ENCODE results near the gene KIAA1614.

Gene KIAA1614, protein sequence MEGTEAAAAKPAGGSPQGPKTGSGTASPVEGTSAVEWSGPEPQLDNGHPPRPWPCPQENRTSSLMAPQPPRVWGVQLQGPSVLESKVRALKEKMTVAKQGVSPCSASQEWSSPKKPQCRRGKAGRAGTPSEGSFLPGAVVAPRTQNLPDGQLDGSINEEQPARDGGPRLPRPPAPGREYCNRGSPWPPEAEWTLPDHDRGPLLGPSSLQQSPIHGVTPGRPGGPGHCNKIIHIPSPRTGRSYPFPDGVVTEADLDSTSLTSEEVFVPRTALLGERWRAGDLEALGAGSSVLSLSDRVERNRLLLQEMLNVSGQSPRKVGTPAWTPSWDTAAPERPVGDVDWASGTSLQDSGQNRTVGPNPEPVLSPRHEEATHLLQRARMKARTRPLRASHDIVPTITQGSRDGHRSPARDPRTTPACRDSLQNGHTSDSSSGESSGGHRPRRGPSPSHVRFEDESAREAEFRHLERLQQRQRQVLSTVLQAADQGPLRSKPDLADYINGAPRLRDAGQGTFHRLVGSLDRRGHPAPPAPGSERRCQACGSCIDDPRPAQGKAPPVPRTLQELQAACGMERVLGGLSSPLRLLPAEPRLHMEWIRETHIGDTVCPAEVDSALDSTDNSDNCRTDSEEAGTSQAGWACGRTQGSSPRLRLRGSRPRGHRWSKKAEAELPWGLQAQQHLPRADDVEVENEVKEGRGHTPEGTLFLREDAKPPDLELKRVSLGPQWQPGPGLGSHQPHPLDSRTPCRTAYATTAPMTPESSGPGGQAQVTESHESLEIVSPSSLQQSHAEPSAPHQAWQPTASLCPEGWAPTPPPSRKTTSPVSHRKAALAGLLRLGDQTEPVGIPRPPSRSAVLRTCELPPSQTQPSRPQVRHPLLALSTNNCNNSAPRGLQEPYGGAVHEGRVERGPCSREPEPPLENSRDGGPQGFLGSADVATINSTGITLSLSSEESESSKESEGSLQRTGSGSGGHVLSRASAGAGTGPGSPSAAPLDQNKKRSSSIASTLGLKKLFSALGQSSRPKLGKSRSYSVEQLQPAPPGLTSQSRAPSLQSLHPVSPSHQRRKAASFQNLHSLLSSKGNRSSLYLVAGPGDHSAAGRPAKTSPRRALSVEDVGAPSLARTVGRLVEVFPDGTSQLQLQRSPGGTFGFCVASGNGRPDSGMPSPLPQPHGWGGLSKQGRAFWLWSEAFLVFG

DNA sequence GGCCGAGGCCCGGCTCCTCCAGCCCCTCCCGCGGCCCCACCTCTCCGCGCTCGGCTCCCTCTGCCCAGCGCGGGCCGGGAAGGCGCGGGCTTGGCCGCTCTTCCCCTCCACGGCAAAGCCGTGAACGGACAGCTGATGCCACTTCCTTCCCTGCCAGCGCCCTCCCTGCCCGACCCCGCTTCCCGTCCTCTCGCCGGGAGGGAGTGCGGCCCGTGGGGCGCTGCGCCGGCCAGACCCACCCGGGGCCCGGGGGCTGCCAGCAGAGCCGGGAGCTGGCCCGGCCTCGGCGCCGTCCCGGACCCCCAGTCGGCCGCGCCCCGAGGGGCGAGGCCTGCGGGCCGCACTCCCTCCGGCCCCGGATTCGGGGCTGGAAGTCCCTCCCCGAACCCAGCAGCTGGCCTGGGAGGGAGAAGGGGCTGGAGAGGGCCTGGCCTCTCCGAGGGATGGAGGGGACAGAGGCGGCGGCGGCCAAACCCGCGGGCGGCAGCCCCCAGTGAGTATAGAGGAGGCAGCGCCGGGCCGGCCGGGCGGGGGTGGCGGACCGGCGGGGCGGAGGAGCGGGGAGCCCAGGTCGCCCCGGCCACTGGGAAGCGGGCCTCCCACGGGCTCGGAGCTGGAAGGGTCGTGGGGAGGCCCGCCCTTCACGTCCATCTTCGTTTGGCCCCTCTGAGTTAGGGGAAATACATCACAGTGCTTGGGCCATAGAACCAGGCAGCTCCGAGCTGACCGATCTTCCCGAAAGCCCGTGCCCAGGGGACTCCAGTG, at the start of gene KIAA1614:
KIAA1614 (plus strand) TSS at position 97 of the 765 bp plus-strand sequence; CDS start at position 444, 347 bp downstream.
- peak; percentile 68 for DNase-seq

DNA sequence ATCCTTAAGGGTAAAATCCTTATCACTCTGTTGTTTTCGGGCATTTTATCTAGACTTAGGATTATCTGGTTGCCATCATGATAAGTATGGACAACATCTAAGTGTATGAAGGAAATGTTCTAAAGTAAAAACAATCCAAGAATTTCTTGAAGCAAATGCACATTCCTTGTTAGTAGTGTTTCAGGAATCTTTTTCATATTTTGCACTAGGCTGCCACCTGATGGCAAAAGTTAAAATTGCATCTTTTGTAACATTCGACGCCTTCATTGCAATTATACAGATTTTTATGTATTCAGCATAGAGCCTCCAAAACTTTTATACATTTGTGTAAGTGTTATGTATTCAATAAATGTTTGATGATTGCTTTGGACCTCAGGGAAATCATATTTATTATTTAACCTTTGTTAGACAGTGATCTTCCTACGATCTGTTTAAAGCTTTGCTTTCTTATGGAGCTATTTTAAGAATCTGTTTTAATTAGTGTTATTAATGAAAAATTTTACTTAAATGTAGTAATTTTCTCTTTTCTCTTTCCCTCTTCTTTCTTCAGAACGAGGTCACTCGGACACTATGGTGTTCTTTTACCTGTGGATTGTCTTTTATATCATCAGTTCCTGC, 49.4 kb upstream of the KIAA1614 start:
- peak; percentile 67 for DNase-seq

DNA sequence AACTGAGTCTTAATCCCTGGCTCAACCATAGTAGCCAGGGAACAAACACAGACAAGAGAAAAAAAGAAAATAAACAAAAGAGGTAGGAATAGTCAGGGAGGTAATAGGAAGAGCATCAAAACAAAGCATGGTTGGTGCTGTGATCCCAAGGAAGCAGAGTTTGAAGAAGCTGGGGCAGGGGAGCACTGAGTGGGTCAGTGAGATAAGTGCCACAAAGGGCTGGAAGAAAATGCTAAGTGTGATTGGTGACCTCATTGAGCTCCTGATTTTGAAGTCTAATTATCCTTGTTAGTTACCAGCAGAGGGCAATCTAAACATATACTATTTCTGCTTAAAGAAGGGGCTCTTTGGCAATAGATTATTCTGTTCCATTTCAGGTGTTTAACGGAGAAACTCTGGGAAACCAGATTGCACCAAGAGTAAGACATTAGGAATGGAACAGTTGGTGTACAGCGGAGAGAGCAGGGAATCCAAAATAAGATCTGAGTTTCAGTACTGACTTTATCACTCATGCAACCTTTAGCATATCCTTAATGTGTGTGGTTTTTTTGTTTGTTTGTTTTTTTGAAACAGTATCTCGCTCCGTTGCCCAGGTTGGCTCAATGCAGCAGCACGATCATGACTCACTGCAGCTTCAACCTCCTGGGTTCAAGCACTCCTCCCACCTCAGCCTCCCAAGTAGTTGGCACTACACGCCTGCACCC, 30.7 kb upstream of the KIAA1614 start:
- peak; percentile 49 for DNase-seq

DNA sequence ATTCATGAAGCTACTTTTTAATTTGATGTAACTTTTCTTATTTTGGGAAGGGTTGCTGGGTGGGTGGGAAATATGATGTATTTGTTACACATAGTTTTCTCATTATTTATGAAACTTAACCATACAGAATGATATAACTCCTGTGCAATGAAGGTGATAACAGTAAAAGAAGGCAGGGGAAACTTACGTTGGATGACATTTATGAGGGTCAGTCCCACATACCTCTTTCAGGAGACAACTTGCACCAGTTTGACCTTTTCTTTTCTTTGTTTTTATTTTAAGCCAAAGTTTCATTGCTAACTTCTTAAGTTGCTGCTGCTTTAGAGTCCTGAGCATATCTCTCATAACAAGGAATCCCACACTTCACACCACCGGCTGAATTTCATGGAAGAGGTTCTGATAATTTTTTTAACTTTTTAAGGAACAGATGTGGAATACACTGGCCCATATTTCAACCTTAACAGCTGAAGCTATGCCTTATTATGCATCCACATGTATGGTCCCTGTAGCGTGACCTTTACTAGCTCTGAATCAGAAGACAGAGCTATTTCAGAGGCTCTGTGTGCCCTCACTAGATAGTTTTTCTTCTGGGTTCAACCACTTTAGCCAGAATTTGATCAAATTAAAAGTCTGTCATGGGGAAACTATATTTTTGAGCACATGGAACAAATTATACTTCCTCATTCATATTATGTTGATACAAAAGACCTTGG, 28.0 kb upstream of the KIAA1614 start:
- DNase-seq: no peak

DNA sequence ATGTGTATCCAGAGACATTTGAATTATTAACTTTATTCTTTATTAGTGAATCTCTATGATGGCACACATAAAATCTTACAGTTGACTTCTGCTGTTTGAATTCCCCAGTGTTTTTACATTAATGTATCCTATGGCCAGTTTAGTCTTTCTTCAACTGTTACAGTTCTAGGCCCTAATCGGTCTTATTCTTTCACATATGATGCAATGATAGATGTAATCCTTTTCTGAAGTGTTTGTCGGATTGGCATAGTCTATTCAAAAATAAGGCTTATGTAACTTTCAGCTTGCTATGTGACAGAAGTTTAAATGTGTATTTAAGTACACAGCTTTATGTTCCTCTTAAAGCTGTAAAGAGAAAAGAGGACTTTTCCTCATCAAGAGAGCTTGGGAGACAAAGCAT, 26.4 kb upstream of the KIAA1614 start:
- DNase-seq: no peak

DNA sequence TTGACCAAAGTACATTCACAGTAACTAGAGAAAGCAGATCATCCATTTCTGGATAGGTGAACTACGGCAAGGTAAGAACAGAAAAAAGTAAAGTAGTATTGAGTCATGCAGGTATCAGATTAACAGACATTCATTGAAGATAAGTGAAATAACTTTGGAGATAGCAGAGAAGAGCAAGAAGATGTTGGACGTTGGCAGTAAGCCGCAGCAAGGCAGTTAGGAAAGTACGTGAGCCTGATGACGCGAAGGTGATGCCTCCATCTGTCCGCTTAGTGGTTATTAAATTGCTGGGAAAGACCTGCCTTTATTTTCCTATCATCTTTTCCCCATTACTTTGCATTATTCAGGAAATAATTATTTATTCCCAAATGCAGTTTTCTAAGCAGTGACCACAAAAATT, 24.9 kb upstream of the KIAA1614 start:
- DNase-seq: no peak

DNA sequence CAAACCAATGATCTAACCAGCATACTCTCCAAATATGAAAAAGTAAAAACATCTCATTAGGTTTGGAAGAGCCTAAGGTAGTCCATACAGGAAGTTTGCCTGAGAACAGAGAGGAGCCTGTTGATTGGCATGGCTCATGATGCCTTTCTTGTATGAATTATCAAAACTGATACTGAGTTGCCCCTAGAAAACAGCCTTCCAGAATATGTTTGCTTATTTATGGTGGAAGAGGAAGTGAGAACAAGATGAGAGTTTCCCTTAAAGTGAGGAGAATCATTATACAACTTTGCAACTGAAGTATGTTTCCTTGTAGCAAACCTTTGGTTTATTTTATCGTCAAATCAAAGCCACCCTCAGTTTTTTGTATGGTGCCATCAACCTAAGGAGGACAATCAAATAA, 23.8 kb upstream of the KIAA1614 start:
- DNase-seq: no peak

DNA sequence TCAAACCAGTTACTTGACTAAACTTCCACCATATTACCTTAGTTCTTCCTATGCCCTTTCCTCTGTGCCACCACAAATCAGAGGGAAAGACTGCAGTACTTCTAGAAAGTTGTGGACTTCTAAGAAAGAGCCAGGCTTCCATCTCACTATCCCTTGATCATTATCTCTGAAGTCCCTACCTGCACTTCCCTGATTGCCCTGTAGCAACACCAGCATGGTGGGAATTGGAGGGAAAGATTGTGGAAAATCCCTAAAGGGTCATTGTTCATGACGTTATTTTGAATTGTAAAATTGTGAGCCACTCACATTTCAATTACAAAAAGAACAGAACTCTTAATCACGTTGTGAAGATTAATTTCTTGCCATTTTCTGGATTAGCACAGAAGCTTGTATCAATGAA, 23.4 kb upstream of the KIAA1614 start:
- no peak for DNase-seq

DNA sequence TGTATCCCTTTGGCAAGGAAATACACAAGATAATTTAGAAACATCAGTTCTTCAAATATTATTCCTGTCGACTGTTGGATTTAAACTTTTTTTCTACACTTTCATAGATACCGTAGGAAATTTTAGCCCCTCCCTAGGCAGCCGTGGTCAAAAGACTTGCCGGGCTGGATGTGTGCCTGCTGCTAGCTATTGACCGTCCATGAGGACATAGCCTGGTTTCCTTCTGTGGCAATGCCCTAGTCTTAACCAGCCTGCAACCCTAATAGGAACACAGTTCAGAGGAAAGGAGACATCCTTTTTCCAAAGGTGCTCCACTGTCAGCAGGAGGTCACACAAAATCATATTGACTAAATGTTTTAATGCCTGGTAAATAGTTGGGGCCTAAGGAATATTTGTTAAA, 20.4 kb upstream of the KIAA1614 start:
- no peak for DNase-seq

DNA sequence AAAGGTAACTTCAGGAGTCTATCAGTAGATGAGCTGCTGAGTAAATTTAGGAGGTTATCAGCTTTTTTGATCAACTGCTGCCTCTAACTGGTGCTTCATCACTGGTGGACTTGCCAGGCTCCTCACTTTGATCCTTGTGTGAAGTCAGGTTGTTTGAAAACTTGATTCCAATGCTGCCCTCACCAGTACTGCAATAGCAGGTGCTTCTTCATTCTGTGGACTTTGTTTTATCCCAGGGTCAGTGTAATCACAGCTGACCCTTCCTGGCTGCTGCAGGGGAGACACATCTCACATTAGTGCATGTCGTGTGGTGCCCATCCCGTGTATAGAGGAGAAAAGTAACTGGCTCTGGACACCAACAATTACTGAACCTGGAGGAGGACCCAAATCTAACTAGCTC, 20.0 kb upstream of the KIAA1614 start:
- DNase-seq: no peak

DNA sequence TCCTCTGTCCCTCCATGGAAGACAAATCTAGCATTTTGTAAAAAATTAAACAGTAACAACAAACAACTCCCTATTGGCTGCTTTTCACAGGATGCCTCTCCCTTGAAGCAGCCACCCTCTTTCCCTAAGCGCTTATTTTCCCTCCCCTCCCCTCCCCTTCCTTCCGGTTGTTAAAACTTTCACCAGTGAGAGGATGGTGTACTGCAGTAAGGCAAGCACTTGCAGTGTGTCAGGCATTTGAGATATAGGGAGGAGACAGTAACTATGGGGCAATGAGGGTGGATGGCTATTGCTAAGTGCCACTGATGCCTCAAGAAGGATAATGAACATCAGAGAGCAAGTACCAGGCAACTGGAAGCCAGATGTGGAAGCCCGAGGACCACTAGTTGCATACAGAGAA, 19.1 kb upstream of the KIAA1614 start:
- DNase-seq: no peak

DNA sequence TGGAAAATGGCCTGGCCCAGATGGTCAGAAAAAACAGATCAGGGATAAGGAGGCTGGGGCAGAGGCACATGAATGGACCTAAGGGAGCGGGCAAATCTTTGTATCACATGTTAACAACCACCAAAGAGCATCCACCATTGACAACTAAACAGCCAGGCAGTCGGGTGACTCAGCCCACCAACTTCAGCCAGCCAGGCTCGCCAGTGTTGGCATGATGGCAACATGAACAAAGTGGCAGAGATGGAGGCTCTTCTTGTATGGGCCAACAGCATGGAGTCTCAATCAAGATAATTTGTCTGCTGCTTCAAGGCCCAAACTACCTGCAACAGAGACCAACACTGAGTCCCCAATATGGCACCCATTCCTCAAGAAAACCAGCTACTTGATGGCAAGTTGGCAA, 16.5 kb upstream of the KIAA1614 start:
- no peak for DNase-seq

DNA sequence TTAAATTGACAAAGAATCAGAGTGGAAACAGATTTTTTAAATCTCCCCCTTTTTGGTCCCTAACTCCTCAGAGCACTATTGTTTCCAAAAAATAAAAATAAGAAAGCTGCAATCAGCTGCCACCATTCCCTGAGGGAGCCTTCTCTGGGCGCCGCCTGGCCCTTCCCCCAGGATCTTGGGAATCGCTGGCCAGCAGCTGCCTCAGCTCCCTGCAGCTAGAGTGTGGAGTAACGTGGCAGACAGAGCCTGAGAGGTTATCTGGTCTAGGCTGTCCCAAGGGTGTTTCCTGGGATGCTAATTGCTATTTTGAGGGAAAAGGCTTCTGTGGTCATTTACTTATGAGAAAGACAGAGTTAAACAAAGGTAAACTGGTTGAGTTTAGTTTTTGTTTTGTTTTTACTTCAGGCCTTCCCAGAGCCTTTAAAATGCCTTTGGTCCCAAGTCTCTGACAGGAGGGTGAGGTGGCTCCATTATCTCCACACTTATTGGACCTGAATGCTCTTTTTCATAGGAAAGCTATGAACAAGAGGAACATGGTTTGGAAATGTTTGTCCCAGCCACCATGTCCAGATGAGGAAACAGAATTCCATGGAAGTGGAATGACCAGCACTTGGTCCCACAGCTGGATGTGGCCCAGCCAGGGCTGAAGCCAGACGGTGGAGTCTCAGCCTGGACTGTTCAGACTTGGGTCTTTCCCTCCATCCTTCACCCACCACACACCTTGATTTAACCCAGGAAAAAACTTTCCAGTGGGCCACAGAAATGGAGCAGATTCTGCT, 14.1 kb upstream of the KIAA1614 start:
- DNase-seq: no peak

DNA sequence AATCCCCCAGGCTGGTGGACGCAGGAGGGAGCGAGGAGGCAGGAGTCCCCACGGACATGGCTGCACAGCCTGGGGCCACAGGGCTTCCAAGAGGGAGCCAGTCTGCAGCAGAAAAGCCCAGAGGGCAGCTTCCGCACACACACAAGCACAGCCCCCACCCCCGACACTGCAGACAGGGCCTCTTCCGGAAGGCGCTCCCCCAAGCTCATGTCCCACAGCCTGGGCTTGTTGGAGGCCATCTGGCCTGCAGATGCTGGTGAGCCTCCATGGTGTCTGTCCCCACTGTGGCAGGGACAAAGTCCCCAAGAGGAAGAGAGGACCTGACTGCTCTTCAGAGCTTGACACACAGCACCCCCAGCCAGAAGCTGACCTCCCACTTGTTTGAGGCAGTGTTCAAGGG, 13.4 kb upstream of the KIAA1614 start:
- no peak for DNase-seq

DNA sequence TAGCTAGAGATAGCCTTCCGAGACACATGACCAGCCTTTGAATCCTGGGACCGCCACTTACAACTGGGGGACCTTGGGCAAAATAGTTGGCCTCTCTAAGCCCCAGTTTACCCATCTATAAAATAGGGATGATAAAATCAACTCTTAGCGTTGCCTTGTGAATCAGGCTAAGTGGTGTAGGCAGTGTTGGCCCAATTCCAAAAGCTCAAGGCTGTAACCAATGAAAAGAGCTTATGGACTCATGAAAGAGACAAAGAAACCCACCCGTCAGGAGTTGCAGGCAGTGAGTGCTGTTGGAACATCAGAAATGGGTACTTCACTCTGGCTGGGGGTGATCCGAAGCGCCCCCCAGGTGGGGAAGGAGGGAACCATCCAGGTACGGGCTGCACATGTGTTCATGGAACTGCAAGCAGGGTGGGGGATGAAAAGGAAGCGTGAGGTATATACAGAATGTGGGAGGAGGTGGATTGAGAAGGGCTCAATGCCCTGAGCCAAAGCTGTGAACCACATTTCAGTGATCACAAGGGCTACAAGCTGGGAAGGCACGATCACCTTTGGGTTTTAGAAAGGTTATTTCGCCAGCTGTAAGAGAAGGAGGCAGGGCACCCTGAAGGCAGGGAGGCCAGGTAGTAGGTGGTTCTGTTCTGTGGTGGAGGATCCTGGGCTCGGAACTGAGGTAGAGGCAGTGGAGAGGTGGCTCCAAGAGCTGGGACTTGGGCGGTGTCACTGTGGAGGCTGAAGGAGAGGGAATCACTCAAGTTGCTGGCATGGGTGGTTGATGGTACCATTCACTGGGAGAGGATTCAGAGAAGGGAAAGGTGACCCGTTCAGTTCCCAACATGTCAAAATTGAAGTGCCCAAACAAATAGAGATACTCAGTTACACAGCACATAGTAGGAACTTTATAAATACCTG, 11.4 kb upstream of the KIAA1614 start:
- no peak for DNase-seq

DNA sequence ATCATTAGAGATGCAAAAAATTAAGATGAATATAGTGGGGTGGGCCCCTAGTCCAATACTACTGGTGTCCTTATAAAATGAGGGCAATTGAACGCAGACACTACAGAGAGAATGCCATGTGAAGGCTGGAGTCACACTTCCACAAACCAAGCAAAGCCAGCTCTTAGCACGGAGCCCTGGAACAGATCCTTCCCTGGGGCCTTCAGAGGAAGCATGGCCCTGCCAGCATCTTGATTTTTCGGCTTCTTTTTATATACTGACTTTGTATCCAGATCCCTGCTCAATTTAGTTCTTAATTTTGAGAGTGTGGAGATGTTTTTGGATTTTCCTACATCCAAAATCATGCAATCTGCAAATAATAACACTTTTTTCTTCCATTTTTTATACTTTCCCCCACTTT, 10.2 kb upstream of the KIAA1614 start:
- no peak for DNase-seq

DNA sequence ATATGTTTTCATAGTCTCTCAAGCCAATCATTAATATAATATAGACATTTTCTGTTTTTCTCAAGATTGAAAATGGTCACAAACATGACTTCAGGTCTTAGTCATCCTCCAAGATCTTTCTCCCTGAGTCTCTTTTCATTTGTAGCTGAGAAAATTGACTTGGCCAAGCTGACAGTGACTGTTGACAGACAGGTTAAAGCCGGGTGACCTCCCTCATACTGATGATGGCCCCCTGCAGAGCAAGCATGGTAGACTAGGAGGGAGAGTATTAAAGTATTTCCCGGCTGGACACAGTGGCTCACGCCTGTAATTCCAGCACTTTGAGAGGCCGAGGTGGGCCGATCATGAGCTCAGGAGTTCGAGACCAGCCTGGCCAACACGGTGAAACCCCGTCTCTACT, 6.8 kb upstream of the KIAA1614 start:
- DNase-seq: no peak

DNA sequence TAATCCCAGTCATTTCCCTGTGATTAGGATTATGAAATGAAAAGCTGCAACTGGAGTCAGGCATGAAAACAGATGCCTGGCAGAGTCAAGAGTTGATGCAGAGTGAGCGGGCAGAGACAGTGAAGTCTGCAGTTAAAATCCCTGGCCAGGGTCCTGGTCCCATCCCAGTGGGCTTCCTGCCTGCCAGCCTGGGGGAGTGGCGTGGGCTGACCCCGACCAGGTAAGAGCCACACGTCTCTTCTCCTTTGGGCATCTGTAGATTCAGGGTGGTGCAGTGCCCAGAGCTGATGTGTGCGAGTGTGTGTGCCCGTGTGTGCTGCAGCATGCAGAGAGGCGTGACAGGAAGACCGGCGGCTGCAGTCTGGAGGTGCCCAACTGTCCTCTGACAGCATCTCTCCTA, 6.2 kb upstream of the KIAA1614 start:
- no peak for DNase-seq
